Endometrial microvascular endothelial cells (primary cell): Measurements from ENCODE around the gene ITPR3. TPM values are rescaled to one million over a fixed set of nuclear protein-coding genes. Genes with fewer than 3 reads are reported as not detected.

Source experiments
- in situ Hi-C: cut with HindIII; loops from 2 replicates; pipeline ENCODE4 v1.10.0; 2017; ENCODE audit warnings: low sequenced_read_pairs, low pct_unique_long_range_greater_than_20kb; ENCODE audit errors: inconsistent ontology term
- total RNA-seq: library from RNA; depleted of rRNA; stranded (reverse); fragments of >200 nt; gene quantifications from one replicate; pipeline ENCODE4 v1.2.3, GENCODE V29; 2015; ENCODE audit errors: inconsistent ontology term

The ITPR3 gene
- total RNA-seq, 1 donor from 2014 or later: 56.0 TPM

DNA sequence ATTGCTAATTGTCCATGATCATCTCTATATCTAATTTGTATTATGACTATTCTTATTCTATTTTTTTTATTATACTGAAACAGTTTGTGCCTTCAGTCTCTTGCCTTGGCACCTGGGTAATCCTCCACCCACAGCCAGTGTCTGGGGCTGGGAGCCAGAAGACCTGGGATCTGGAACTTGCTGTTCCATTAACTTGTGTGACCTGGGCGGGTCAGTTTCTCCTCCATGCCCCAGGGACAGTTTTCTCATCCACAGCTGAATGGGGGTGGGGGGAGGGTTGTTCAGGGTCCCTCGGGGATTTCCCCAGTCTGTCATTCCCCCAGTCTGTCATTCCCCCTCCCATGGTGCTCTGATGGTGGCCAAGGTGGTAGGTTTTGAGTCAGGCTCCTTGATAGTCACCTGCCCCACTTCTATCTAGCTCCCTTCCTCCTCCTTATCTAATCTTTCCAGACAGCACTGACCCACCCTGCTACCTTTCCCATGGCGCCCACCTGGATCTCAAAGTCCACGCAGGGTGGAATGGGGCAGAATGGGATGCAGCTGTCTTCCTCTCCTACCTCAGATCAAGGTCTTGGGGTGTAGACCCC lies 10.9 kb downstream of the ITPR3 start:
- in situ Hi-C loops: no loop called here

DNA sequence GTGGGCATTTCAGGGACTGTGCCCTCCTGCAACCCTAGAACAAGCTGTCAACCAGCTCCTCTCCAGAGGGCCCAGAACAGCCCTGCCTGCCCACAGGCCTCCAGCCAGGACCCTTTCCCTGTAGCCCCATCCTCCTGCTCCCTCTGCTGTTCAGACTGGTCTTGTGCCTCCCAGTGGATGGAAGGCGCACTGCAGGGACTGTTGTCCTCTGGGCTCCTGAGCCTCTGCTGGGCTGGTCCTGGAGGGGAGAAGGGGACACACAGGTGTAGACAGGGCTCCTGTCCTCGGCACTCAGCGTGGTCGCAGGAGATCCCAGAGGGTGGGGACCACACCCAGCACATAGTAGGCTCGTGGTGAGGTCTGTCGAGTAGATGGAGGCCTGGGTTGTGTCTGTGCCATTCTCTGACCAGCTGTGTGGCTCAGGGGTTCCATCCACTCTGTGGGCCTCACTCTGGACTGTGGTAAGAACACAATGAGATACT lies 11.5 kb downstream of the ITPR3 start:
- in situ Hi-C loops: no loop called here

DNA sequence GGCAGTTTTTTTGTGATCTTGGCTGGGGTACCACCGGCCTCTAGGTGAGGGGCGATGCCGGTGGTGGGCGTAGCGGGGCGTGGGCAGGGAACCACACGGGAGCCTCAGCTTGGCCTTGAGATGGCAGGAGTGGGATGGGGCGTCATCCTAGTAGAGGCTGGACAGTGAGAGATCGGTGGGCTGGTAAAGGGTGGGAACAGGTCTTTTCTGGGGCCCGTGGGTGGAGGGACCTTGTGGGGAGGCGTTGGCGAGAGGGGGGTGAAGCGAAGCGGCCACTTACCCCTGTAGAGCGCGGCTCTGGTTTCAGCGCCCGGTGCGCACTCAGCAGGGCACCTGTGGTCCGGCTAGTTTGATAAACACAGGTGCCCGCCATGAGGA lies 12.0 kb downstream of the ITPR3 start:
- in situ Hi-C loops: no loop called here

DNA sequence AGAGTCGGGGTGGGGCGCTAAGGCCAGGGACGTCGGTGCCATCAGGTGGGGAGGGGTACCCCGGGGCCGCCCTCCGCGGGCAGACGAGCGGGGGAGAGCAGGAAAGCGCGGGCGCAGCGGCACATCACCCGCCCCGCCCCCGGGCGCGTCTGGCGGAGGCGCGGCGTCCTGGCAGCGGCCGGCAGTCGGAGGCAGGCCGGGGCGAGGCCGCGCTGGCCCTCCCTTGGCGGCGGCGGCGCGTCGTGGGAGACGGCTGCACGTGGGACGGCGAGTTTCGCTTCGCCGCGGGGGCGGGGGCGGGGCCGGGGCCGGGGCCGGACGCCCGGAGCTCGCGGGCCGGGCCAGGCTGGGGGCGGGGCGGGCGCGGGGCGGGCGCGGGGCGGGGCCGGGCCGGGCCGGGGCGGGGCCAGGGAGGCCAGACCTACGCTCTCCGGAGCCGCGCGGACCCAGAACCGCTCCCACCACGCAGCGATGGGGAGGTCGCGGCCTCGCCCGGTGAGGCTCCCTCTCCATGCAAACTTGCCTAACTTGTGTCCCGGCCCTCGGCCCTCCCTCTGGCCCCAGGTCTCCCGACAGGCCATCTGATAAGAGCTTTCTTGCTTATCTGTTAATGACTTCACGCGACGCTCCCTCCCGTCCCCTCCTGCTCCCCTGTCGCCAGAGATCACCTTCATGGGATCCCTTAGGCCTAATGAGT lies 12.5 kb downstream of the ITPR3 start:
- in situ Hi-C loops: no loop called here

DNA sequence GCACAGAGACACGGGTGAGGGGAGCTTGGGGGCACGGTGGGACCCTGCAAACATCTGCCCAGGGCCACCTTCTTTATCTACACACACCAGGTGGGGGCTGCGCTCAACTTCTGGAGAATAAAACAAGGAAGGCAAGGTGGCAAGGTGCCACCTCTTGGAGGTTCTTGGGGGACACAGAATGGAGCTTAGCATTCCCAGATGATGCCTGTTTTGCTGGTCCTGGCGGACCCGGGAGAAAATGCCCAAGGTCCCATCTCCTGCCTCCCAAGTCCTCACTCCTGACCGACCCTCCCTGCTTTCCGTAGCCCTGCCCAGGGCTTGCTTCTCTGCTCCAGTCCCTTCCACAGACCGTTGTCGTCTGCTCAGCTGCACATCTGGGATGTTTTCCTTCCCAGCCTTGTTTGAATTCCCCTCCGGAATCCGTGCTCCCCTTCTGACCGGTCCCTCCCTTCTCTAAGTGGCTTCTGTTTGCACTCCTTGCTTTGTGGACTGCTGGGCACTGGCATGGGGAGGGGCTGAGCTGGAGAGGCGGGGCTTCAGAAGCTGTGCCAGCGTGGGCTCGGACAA lies 13.1 kb downstream of the ITPR3 start:
- in situ Hi-C loops: no loop called here

DNA sequence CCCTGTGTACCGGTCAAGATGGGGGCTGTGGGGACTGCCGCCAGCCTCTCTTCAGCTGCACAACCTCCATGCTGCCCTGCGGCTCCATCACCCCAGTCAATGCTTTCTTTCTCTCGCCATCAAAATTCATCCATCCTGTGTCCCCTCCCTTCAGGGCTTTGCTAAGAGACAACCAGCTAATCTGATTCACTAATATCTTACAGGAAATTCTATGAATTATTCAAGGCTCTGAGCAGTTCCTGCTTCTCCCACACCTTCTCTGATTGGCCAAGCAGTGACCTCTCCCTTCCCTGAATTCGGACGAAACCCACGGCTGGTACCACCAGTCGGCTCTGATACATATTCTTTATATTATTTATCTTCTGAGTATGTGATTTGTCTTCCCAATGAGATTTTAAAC lies 13.8 kb downstream of the ITPR3 start:
- in situ Hi-C loops: no loop called here

DNA sequence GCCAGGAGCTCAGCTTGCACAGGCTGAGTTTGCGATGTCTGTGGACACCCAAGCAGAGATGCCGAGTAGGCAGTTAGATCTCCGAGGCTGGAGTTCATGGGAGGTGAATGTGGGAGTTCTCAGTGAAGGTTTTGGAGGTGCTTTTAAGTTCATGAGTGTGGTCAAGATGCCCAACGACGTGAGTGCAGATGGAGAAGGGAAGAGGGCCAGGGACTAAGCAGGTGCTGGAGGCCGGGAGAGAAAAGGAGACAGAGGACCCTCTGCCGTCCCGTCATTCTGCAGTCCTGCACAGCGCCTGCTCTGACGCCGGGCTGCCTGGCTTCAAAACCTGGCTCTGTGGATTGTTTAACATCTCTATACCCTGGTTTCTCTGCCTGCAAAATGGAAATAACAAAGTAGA lies 15.5 kb downstream of the ITPR3 start:
- in situ Hi-C loops: no loop called here

DNA sequence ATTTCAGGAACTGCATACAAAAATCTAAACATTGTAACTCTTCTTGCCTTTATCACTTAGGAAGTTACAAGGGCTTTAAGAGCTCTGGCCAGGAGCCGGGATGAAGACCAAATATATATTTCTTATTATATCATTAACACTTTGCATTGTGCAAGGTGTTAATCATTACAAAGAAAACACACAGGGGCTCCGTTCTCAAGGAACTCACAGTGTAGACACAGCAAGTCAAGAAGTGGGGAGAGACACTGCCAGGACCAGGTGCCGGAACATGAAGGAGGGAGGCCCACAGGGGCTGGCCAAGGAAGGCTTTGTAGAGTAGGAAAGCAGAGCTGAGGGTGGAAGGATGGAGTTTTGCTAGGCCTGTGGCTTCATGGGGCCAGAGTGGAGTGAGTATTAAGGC lies 17.4 kb downstream of the ITPR3 start:
- in situ Hi-C loops: no loop called here

DNA sequence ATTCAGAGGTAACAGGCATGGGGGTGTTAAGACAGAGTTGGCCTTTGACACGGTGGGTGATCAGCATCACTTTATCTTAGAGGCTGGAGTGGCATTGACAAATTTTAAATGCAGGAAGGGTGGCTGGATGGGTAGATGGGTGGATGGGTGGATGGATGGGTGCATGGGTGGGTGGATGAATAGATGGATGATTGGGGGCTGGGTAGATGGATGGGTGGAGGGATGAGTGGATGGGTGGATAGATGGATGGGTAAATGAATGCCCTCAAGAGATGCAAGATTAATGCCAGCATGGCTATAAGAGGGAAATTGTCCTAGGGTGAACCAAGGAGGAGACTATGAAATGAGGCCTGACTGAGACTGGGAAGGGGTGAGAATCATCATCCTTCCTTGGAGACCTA lies 18.4 kb downstream of the ITPR3 start:
- in situ Hi-C loops: no loop called here

DNA sequence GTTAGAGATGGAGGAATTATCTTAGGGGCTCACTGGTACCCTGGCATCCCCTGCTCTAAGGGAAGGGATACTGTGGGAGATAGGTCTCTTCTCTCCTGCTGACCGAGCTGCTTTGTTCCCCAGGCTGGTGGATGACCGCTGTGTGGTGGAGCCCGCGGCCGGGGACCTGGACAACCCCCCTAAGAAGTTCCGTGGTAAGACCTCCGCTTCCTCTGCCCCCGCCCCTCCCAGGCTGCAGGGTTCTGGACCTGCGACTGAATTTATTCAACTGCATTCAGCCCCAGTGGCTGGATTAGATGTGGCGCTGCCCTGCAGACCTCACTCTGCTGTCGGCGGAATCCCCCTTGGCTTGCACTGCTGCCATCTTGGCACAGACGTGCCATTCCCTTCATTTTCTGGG lies 19.2 kb downstream of the ITPR3 start:
- in situ Hi-C loops: no loop called here

DNA sequence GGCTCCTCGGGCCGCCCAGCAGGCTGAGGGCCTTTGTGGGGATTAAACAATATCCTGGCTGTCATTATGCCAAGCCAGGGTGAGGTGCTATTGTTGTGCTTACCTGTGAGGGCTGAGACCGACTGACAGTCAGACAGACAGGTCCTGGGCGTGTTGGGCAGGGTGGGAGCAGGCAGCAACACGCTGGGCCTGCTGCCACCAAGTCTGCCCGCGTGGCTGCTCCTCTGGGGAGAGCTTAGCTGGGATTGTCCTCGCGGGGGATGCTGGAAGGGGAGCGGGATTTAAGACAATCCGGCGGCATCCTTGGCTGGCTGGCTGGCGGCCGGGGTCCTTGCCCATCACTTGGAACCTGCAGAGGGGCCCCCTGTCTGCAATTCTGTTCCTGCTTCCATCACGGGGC lies 20.0 kb downstream of the ITPR3 start:
- in situ Hi-C loops: no loop called here

DNA sequence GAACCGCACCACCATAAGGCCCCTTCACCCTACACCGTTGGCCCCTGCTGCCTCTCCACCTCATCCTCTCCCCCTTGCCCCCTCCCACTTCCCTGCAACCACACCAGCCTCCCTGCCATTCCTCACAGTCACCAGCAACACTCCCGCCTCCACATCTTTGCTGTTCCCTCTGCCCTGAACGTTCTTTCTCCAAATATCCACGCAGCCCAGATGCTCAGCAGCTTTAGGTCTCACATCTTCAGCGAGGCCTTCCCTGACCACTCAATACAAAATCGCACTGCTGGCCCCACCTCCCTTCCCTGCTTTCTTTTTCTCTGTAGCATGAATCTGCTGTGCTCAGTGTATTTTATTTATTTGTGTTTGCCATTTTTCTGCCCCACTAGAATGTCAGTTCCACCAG lies 20.5 kb downstream of the ITPR3 start:
- in situ Hi-C loops: no loop called here

DNA sequence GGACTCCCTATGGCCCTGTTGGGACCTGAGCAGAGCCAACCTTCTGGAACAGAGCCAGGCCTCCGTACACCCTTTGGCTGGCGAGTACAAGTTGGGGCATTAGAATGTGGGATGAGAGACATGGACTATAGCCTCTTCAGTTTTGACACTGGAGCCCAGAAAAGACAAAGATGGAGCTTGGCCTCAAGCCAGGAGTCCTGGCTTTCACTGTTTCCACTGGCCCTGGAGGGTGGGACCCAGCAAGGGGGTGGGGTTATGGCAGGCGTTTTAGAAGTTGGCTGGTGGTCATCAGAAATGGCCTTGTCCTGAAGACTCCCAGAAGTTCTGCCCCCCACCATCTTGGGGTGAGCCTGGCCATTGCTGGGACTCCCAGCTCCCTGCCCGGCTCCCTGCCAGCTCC lies 21.8 kb downstream of the ITPR3 start:
- in situ Hi-C loops: no loop called here

DNA sequence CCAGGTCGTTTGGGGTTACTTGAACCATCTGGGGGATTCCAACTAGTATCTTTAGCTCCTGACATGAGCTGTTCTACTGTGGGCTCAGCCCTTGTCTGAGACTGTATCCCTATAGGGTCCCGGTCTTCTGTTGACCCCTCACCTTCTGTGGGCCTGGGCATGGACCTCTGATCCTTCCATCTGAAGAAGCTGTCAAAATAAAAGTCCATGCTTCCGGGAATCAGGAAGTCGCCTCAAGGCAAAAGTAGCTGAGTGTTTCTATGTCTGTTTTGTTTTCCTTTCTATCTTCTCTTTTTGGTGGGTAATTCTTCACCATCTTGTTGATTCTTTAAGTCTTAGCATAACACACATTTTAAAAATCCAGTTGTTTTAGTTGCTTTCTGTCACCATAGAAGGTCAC lies 30.3 kb downstream of the ITPR3 start:
- in situ Hi-C loops: no loop called here

DNA sequence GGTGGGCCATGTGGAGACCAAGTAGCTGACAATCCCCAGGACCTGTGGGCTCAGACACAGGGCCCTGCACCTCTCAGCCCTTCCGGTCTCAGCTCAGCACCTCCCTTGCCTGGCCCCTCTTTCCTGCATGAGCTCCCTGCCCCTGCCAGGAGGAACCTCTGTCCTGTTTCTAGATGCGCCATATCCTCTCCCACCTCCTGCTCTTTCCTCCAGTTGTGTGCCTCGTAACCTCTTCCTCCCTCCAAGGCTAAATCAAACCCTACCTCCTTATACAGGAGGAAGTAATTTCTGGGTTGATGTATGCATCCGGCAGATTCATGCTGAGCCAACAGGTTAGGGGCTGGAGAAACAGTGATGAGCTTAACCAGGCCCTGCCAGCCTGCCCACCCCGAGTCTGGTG lies 30.9 kb downstream of the ITPR3 start:
- in situ Hi-C loops: no loop called here

DNA sequence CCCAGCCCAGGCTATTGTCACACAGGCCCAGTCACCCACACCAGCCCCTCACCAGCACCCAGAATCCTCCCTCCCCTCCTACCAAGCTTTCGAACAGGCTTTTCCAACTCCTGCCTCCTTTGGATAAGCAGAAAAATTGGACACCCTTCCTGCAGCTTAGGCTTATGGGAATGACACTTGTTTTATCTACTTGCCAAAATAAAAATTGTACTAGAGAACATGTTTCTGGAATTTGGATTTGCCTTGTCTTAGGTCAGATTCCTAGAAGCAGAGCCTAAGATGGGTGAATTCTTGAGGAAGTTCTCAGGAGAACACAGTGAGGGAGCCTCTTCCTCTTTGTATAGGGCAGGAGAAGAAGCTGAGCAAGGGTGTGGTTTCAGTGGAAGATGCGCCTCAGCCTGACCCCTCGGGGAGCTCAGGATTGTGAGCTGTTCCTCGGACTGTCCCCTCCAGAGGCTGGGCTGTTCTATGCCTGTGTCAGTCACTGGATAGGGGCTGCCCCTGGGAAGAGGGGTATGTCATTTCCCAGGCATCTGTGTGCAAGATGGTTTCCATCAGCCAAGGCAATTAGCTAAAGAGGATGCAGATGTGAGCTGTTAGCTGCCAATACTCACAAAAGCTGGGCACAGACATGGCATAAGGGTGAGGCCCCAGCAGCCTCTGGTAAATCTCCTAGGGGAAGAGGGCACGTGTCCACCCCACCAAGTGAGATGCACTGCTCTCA lies 33.9 kb downstream of the ITPR3 start:
- in situ Hi-C loops: no loop called here

DNA sequence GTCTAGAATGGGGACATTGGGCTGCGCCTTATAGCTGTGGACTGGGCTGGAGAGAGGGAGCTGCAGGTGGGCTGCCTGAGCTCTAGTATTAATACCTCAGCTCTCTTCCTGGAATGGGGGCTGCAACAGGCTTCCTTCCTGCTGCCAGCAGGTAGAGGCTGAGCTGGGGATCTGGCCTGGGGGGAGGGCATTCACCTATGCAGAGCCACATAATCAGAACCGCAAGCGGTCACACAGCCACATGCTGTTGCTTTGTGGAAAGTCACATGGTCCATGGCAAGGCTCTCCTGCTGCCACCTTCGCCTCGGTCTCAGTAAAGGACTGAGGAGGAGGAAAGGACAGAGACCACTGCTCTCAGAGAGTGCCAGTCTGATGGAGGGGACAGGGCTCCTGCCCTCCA lies 35.7 kb downstream of the ITPR3 start:
- in situ Hi-C loops: no loop called here

DNA sequence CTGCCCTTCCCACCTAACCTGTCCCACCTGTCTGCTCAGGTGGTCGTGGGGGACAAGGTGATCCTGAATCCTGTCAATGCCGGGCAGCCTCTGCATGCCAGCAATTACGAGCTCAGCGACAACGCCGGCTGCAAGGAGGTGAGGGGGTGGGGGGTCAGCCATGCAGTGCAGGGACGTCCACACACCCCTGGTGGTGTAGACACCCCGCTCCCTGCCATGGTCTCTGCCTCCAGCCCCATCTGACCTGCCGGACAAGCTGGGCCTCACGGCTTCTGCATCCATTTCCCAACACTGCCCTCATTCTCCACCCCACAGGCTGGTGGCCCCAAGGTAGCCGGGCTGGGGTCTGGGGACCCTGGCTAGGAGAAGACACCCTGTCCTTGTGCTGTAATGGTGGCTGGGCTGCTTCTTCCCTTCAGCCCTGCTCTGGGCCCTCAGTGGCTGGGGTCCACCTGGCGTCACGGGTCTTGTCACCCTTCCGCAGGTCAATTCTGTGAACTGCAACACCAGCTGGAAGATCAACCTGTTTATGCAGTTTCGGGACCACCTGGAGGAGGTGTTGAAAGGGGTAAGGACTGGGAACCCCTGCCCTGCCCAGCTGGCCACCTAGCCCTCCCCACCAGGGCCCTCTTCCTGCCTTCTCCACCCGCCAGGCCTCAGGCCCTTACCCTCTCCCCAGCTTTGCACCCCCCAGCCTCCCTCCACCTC lies 38.0 kb downstream of the ITPR3 start:
- in situ Hi-C loops: no loop called here

DNA sequence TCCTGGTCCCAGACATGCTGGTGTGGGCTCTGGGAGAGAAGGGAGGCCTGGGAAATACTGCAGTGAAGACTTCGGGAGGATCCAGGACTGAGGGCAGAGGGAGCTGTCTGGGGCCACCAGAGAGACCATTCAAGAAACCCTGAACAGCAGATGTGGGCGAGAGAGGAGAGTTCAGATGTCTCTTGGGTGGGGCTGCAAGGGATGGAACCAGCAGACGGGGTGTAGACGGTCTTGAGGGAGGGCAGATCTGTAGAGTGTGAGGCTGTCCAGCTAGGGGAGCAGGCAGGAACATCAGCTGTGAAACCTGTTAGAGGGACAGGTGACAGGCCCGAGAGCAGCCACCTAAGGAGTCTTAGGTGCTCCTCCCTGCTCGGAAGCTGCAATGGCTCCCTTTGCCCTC lies 38.9 kb downstream of the ITPR3 start:
- in situ Hi-C loops: no loop called here
